GM23338 (cell line): ENCODE measurements around the gene KRTAP6-1. TPM values are rescaled to one million over a fixed set of nuclear protein-coding genes. Genes with fewer than 3 reads are reported as not detected.

ENCODE experiments used
- ATAC-seq: fragments of 200-7000 bp; cut with Tn5 transposase; 3 replicates; pipeline ENCODE4 v1.9.1; 2020
- DNase-seq: peaks from one replicate; pipeline ENCODE4 v3.0.0-alpha.2; 2015; ENCODE audit warnings: low spot score
- H2AFZ ChIP-seq: fragments of 200-600 bp; sonication (generic); 2 replicates; pipeline ENCODE4 v1.8.0; 2016; ENCODE audit warnings: antibody characterized with exemption, mild to moderate bottlenecking, moderate library complexity
- H3F3A ChIP-seq: fragments of 200-600 bp; sonication (generic); replicated peaks from 2 replicates; pipeline ENCODE4 v1.8.0; 2017; ENCODE audit warnings: antibody characterized with exemption, mixed run types, low read depth
- H3K27ac ChIP-seq: fragments of 200-600 bp; sonication (generic); 2 replicates; pipeline ENCODE4 v1.6.1; 2016; ENCODE audit warnings: low read depth
- H3K27me3 ChIP-seq: fragments of 200-600 bp; sonication (generic); 2 replicates; pipeline ENCODE4 v1.8.0; 2016; ENCODE audit warnings: mild to moderate bottlenecking, mixed run types, moderate library complexity; ENCODE audit not compliant: insufficient read depth
- H3K36me3 ChIP-seq: fragments of 200-600 bp; sonication (generic); 2 replicates; pipeline ENCODE4 v1.8.0; 2016; ENCODE audit warnings: mild to moderate bottlenecking; ENCODE audit not compliant: insufficient read depth
- H3K4me1 ChIP-seq: fragments of 200-600 bp; sonication (generic); 2 replicates; pipeline ENCODE4 v1.8.0; 2016; ENCODE audit warnings: mild to moderate bottlenecking, moderate library complexity; ENCODE audit not compliant: insufficient read depth
- H3K4me2 ChIP-seq: fragments of 200-600 bp; sonication (generic); 2 replicates; pipeline ENCODE4 v1.7.1; 2017; ENCODE audit warnings: mixed run types
- H3K4me3 ChIP-seq: fragments of 200-600 bp; sonication (generic); 2 replicates; pipeline ENCODE4 v1.6.1; 2016; ENCODE audit warnings: mixed run types
- H3K79me2 ChIP-seq: fragments of 200-600 bp; sonication (generic); replicated peaks from 2 replicates; pipeline ENCODE4 v1.8.0; 2017; ENCODE audit warnings: mild to moderate bottlenecking; ENCODE audit not compliant: insufficient read depth
- H3K9me2 ChIP-seq: fragments of 200-600 bp; sonication (generic); 2 replicates; pipeline ENCODE4 v1.8.0; 2017; ENCODE audit not compliant: insufficient read depth
- H4K20me1 ChIP-seq: fragments of 200-600 bp; sonication (generic); replicated peaks from 2 replicates; pipeline ENCODE4 v1.8.0; 2017; ENCODE audit warnings: mild to moderate bottlenecking; ENCODE audit not compliant: insufficient read depth
- H3K27ac Mint-ChIP-seq: 2 replicates; pipeline ENCODE4 v1.8.0; 2020; ENCODE audit warnings: inconsistent platforms, mild to moderate bottlenecking, moderate library complexity, mixed read lengths
- H3K27me3 Mint-ChIP-seq: 3 replicates; pipeline ENCODE4 v1.8.0; 2022; ENCODE audit warnings: low read depth, mild to moderate bottlenecking, moderate library complexity, mixed read lengths, inconsistent platforms; ENCODE audit not compliant: insufficient read depth, poor library complexity
- H3K36me3 Mint-ChIP-seq: 3 replicates; pipeline ENCODE4 v1.8.0; 2021; ENCODE audit warnings: low read depth, mild to moderate bottlenecking, inconsistent platforms, moderate library complexity, mixed read lengths
- H3K4me1 Mint-ChIP-seq: 3 replicates; pipeline ENCODE4 v1.8.0; 2020; ENCODE audit warnings: mild to moderate bottlenecking, inconsistent platforms, mixed read lengths
- H3K4me3 Mint-ChIP-seq: 3 replicates; pipeline ENCODE4 v1.8.0; 2021; ENCODE audit warnings: moderate library complexity, mild to moderate bottlenecking, inconsistent platforms, mixed read lengths
- H3K9me3 Mint-ChIP-seq: 3 replicates; pipeline ENCODE4 v1.8.0; 2020; ENCODE audit warnings: moderate library complexity, mild to moderate bottlenecking, inconsistent platforms, mixed read lengths
- CREB1 ChIP-seq: fragments of 250-450 bp; sonication (Bioruptor Pico); IDR thresholded peaks from 2 replicates; pipeline ENCODE4 v1.5.0; 2020; ENCODE audit warnings: low read depth, mild to moderate bottlenecking, moderate library complexity
- EZH2 ChIP-seq: fragments of 200-600 bp; sonication (generic); IDR thresholded peaks from one replicate; pipeline ENCODE4 v1.8.0; 2017; ENCODE audit warnings: antibody characterized with exemption, mild to moderate bottlenecking, low read depth; ENCODE audit not compliant: unreplicated experiment
- EZH2phosphoT487 ChIP-seq: fragments of 200-600 bp; sonication (generic); IDR thresholded peaks from one replicate; pipeline ENCODE4 v1.8.1; 2018; ENCODE audit warnings: antibody characterized with exemption; ENCODE audit not compliant: unreplicated experiment
- JUNB ChIP-seq: IDR thresholded peaks from one replicate; pipeline ENCODE4 v1.6.1; 2016; ENCODE audit warnings: antibody characterized with exemption; ENCODE audit not compliant: unreplicated experiment
- REST ChIP-seq: IDR thresholded peaks from one replicate; pipeline ENCODE4 v1.6.1; 2018; ENCODE audit warnings: antibody characterized with exemption; ENCODE audit not compliant: unreplicated experiment
- STAT1 ChIP-seq: IDR thresholded peaks from one replicate; pipeline ENCODE4 v1.6.1; 2016; ENCODE audit warnings: antibody characterized with exemption; ENCODE audit not compliant: unreplicated experiment
- ZNF331 ChIP-seq: fragments of 250-450 bp; sonication (Bioruptor Pico); IDR thresholded peaks from 2 replicates; pipeline ENCODE4 v1.5.0; 2020; ENCODE audit warnings: low read depth, mild to moderate bottlenecking, moderate library complexity
- polyA plus RNA-seq: library from polyadenylated mRNA; unstranded; fragments of >200 nt; fragmentation: Nextera tagmentation; extraction: Ambion mirVana; gene quantifications from 2 replicates; pipeline ENCODE4 v1.2.1, GENCODE V29; 2016
- total RNA-seq: library from RNA; depleted of rRNA; stranded (reverse); fragments of >200 nt; shearing (Covaris generic); gene quantifications from 2 replicates; pipeline ENCODE4 v1.2.3, GENCODE V29; 2014
- TF ChIP-seq, protein P1 (sequence below): IDR thresholded peaks from 2 replicates; pipeline ENCODE4 v1.6.1; 2016; ENCODE audit warnings: antibody characterized with exemption

The KRTAP6-1 gene
- total and polyA plus RNA-seq, 2 experiments from 2014 or later: not detected

DNA sequence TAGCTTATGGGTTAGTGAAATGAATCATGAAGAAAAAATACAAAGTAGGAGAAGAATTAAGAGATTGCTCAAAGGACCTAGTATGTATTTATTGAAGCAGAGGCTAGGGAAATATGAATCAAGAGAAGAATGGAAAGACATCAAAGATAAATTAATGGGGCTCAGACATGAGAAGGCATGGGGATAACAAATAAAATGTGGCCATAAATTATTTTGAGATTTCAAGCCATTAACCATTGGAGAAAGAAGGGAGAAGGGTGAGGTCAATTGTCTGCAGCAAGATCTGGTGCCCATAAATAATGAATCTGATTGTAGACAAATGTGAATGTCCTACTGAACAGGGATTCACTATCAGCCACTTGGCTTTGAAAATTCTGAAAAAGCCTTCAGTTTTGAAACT, 39.2 kb upstream of the KRTAP6-1 start (continued):
- TF ChIP-seq REST (no peak), JUNB (no peak)

DNA sequence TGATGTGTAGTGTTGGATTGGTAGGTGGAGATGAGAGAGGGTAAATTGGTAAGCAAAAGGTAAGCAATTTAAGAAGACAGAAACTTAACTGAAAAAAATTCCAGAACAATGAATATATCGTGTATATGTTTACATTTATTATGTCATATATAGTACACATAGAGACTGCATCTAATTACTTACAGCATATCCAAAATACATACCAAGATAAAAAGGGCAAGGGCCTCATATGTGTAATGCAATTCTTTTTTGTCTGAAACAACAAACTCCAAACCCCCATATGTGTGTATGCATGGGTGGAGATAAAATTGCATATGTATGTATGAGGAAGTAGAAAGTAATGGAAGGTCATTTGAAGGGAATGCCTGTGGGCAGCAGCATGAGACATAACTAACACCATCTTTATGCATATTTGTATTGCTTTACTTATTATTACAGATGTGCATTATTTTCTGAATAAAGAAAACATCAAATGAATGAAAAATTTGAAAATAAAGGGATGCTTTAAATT, 33.2 kb upstream of the KRTAP6-1 start:
- Histone ChIP-seq H3F3A (no peaks in the 10 kb centered on the region), H4K20me1 (no peaks in the 10 kb centered on the region), H2AFZ (no peak overlapping the region), H3K4me1 (no peaks in the 10 kb centered on the region), H3K79me2 (no peaks in the 10 kb centered on the region), H3K4me3 (no peak overlapping the region), H3K36me3 (no peaks in the 10 kb centered on the region), H3K9me2 (no peaks in the 10 kb centered on the region), H3K27me3 (no peaks in the 10 kb centered on the region), H3K27ac (no peak overlapping the region), H3K4me2 (no peak overlapping the region)
- no peaks in the 10 kb centered on the region for H3K9me3 Mint-ChIP-seq
- no peaks in the 10 kb centered on the region for H3K27me3 Mint-ChIP-seq
- DNase-seq (no peak), ATAC-seq (no peak)
- no peak overlapping the region for H3K4me3 Mint-ChIP-seq
- H3K4me1 Mint-ChIP-seq: no peaks in the 10 kb centered on the region
- no peak for TF ChIP-seq CREB1 (CRISPR knock-in tag)
- no peak for TF ChIP-seq EZH2phosphoT487
- TF ChIP-seq ZNF331: no peak
- TF ChIP-seq, protein P1, sequence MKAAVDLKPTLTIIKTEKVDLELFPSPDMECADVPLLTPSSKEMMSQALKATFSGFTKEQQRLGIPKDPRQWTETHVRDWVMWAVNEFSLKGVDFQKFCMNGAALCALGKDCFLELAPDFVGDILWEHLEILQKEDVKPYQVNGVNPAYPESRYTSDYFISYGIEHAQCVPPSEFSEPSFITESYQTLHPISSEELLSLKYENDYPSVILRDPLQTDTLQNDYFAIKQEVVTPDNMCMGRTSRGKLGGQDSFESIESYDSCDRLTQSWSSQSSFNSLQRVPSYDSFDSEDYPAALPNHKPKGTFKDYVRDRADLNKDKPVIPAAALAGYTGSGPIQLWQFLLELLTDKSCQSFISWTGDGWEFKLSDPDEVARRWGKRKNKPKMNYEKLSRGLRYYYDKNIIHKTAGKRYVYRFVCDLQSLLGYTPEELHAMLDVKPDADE: no peak
- TF ChIP-seq STAT1: no peak
- no peak for TF ChIP-seq EZH2
- no peak for TF ChIP-seq REST
- no peak overlapping the region for H3K27ac Mint-ChIP-seq
- H3K36me3 Mint-ChIP-seq: no peaks in the 10 kb centered on the region
